ENCODE data around the gene BACE1. TPM values are rescaled to one million over a fixed set of nuclear protein-coding genes. Genes with fewer than 3 reads are reported as not detected.
A peak's percentile ranks its signal among the peaks of the same experiment; 100 is the strongest.

BACE1 gene
- total and polyA plus RNA-seq, 2 of the 13 experiments (the other 11 are each of a cell fraction or from before 2014, with no cell fraction given), result 7.5 to 17.9 TPM

GRCh38 chr11:117300283-117300663, 15.8 kb downstream of the BACE1 start (continued):
- TF ChIP-seq ZNF33B (CRISPR knock-in tag; IDR thresholded peaks at IDR 0.05), result no peak
- no peak for TF ChIP-seq KLF12 (CRISPR knock-in tag; IDR thresholded peaks at IDR 0.05; ENCODE audit: borderline replicate concordance)
- no peak for TF ChIP-seq PAX8 (CRISPR knock-in tag; IDR thresholded peaks at IDR 0.05; ENCODE audit: borderline replicate concordance)
- no peak for TF ChIP-seq ARNT (IDR thresholded peaks at IDR 0.05)
- TF ChIP-seq, protein P1, sequence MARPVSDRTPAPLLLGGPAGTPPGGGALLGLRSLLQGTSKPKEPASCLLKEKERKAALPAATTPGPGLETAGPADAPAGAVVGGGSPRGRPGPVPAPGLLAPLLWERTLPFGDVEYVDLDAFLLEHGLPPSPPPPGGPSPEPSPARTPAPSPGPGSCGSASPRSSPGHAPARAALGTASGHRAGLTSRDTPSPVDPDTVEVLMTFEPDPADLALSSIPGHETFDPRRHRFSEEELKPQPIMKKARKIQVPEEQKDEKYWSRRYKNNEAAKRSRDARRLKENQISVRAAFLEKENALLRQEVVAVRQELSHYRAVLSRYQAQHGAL (CRISPR knock-in tag; IDR thresholded peaks at IDR 0.05; ENCODE audit: not compliant biosample characterization), result no peak
- TF ChIP-seq, protein P2, sequence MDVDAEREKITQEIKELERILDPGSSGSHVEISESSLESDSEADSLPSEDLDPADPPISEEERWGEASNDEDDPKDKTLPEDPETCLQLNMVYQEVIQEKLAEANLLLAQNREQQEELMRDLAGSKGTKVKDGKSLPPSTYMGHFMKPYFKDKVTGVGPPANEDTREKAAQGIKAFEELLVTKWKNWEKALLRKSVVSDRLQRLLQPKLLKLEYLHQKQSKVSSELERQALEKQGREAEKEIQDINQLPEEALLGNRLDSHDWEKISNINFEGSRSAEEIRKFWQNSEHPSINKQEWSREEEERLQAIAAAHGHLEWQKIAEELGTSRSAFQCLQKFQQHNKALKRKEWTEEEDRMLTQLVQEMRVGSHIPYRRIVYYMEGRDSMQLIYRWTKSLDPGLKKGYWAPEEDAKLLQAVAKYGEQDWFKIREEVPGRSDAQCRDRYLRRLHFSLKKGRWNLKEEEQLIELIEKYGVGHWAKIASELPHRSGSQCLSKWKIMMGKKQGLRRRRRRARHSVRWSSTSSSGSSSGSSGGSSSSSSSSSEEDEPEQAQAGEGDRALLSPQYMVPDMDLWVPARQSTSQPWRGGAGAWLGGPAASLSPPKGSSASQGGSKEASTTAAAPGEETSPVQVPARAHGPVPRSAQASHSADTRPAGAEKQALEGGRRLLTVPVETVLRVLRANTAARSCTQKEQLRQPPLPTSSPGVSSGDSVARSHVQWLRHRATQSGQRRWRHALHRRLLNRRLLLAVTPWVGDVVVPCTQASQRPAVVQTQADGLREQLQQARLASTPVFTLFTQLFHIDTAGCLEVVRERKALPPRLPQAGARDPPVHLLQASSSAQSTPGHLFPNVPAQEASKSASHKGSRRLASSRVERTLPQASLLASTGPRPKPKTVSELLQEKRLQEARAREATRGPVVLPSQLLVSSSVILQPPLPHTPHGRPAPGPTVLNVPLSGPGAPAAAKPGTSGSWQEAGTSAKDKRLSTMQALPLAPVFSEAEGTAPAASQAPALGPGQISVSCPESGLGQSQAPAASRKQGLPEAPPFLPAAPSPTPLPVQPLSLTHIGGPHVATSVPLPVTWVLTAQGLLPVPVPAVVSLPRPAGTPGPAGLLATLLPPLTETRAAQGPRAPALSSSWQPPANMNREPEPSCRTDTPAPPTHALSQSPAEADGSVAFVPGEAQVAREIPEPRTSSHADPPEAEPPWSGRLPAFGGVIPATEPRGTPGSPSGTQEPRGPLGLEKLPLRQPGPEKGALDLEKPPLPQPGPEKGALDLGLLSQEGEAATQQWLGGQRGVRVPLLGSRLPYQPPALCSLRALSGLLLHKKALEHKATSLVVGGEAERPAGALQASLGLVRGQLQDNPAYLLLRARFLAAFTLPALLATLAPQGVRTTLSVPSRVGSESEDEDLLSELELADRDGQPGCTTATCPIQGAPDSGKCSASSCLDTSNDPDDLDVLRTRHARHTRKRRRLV (CRISPR knock-in tag; IDR thresholded peaks at IDR 0.05), result no peak
- no peak for TF ChIP-seq GABPA (IDR thresholded peaks at IDR 0.05; ENCODE audit: low read depth, low read length)
- no peak for TF ChIP-seq GABPA (CRISPR knock-in tag; IDR thresholded peaks at IDR 0.05; ENCODE audit: low read depth)
- peak; percentile 46 for TF ChIP-seq SRSF1 (optimal IDR thresholded peaks at IDR 0.05; ENCODE audit: low read depth, low read length)
- TF ChIP-seq HDAC1 (CRISPR knock-in tag; IDR thresholded peaks at IDR 0.05), result peak; percentile 18; the same call in 1 of the 2 replicates
- no peak for TF ChIP-seq RAD51 (IDR thresholded peaks at IDR 0.05; ENCODE audit: borderline replicate concordance)
- no peak for TF ChIP-seq ZNF577 (CRISPR knock-in tag; IDR thresholded peaks at IDR 0.05; ENCODE audit: borderline replicate concordance, low read depth)
- TF ChIP-seq ZFYVE20 (CRISPR knock-in tag; IDR thresholded peaks at IDR 0.05; ENCODE audit: borderline replicate concordance, low read depth), result no peak
- no peak for TF ChIP-seq ZNF274 (CRISPR knock-in tag; IDR thresholded peaks at IDR 0.05)
- TF ChIP-seq ZNF792 (CRISPR knock-in tag; IDR thresholded peaks at IDR 0.05), result no peak
- TF ChIP-seq ZNF619 (CRISPR knock-in tag; IDR thresholded peaks at IDR 0.05), result no peak
- TF ChIP-seq, protein P3, sequence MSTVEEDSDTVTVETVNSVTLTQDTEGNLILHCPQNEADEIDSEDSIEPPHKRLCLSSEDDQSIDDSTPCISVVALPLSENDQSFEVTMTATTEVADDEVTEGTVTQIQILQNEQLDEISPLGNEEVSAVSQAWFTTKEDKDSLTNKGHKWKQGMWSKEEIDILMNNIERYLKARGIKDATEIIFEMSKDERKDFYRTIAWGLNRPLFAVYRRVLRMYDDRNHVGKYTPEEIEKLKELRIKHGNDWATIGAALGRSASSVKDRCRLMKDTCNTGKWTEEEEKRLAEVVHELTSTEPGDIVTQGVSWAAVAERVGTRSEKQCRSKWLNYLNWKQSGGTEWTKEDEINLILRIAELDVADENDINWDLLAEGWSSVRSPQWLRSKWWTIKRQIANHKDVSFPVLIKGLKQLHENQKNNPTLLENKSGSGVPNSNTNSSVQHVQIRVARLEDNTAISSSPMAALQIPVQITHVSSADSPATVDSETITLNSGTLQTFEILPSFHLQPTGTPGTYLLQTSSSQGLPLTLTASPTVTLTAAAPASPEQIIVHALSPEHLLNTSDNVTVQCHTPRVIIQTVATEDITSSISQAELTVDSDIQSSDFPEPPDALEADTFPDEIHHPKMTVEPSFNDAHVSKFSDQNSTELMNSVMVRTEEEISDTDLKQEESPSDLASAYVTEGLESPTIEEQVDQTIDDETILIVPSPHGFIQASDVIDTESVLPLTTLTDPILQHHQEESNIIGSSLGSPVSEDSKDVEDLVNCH (CRISPR knock-in tag; IDR thresholded peaks at IDR 0.05), result no peak
- no peak for TF ChIP-seq FOXP4 (CRISPR knock-in tag; IDR thresholded peaks at IDR 0.05)
- TF ChIP-seq GATAD2A (CRISPR knock-in tag; IDR thresholded peaks at IDR 0.05), result no peak; the same call in 1 of the 2 replicates
- no peak for TF ChIP-seq ZBTB46 (CRISPR knock-in tag; IDR thresholded peaks at IDR 0.05; ENCODE audit: borderline replicate concordance)
